A549 (cell line): ENCODE results near the gene THBS2. TPM values are rescaled to one million over a fixed set of nuclear protein-coding genes. Genes with fewer than 3 reads are reported as not detected.

ENCODE experiments used
- ATAC-seq, 2 experiments: fragments of 200-7000 bp in 1 of 2; fragments of >200 bp in 1 of 2; cut with Nextera tagmentation in 1 of 2; cut with Tn5 transposase in 1 of 2; 3 replicates each; pipeline versions ENCODE4 v1.8.0 to v1.9.1; 2018 to 2020; ENCODE audit warnings: mild to moderate bottlenecking in 1 of 2, moderate library complexity in 1 of 2
- CTCF ChIA-PET: fragments of 300-600 bp; sonication (Branson Sonifier 250); formaldehyde crosslinking; extraction: SDS; loops from one replicate; lab custom pipeline; 2021; ENCODE audit warnings: antibody characterized with exemption, inconsistent platforms; lab: Yijun Ruan, JAX
- POLR2A ChIA-PET: fragments of 350-600 bp; formaldehyde crosslinking; extraction: SDS; loops from one replicate; lab custom pipeline; 2021; ENCODE audit warnings: antibody characterized with exemption, inconsistent platforms; lab: Yijun Ruan, JAX
- DNase-seq, 2 experiments: peaks; one replicate each; pipeline versions ENCODE4 v3.0.0 to v3.0.0-alpha.2; 2011 to 2016; ENCODE audit warnings: low read depth in 1 of 2, low spot score in 1 of 2
- FAIRE-seq: peaks from 2 replicates; lab custom pipeline; 2011; peaks lifted over from hg19 to GRCh38; lab: Jason Lieb, UNC
- H3K27ac ChIP-seq, 2 experiments: fragments of >200 bp; sonication (Bioruptor Twin); formaldehyde crosslinking; 3 replicates each; pipeline ENCODE4 v1.5.1; 2016 to 2017
- H3K4me1 ChIP-seq: fragments of >200 bp; sonication (Bioruptor Twin); formaldehyde crosslinking; 3 replicates; pipeline ENCODE4 v1.6.1; 2016
- H3K4me2 ChIP-seq: fragments of >200 bp; sonication (Bioruptor Twin); formaldehyde crosslinking; 3 replicates; pipeline ENCODE4 v1.6.1; 2016
- H3K4me3 ChIP-seq: fragments of >200 bp; sonication (Bioruptor Twin); formaldehyde crosslinking; 3 replicates; pipeline ENCODE4 v1.5.1; 2016
- H3K9me3 ChIP-seq: fragments of >200 bp; sonication (Bioruptor Twin); formaldehyde crosslinking; 3 replicates; pipeline ENCODE4 v1.6.1; 2016
- CHD2 ChIP-seq: fragments of 150-350 bp; IDR thresholded peaks from 2 replicates; pipeline ENCODE4 v1.6.1; 2014; ENCODE audit warnings: low read length; ENCODE audit not compliant: partially characterized antibody
- CTCF ChIP-seq: fragments of >200 bp; sonication (Bioruptor Twin); formaldehyde crosslinking; IDR thresholded peaks from 3 replicates; pipeline ENCODE4 v1.5.1; 2016
- EHF ChIP-seq: fragments of 250-450 bp; sonication (Bioruptor Pico); IDR thresholded peaks from 2 replicates; pipeline ENCODE4 v1.5.0; 2020; ENCODE audit warnings: mild to moderate bottlenecking
- FOSB ChIP-seq: fragments of 250-450 bp; sonication (Bioruptor Pico); IDR thresholded peaks from 2 replicates; pipeline ENCODE4 v1.5.0; 2020; ENCODE audit warnings: mild to moderate bottlenecking, moderate library complexity
- FOXS1 ChIP-seq: fragments of 250-450 bp; sonication (Bioruptor Pico); IDR thresholded peaks from 2 replicates; pipeline ENCODE4 v1.5.0; 2020; ENCODE audit warnings: mild to moderate bottlenecking, moderate library complexity
- GATA3 ChIP-seq: IDR thresholded peaks from 2 replicates; pipeline ENCODE4 v1.6.1; 2012; ENCODE audit warnings: borderline replicate concordance
- HDAC2 ChIP-seq: fragments of 200-600 bp; sonication (generic); IDR thresholded peaks from 2 replicates; pipeline ENCODE4 v1.6.1; 2016
- HES2 ChIP-seq: fragments of >200 bp; sonication (Bioruptor Twin); formaldehyde crosslinking; IDR thresholded peaks from 2 replicates; pipeline ENCODE4 v1.6.1; 2016
- HEYL ChIP-seq: fragments of 250-450 bp; sonication (Bioruptor Pico); IDR thresholded peaks from 2 replicates; pipeline ENCODE4 v1.8.0; 2021; ENCODE audit warnings: mild to moderate bottlenecking, moderate library complexity
- HOXA7 ChIP-seq: fragments of 250-450 bp; sonication (Bioruptor Pico); IDR thresholded peaks from 2 replicates; pipeline ENCODE4 v1.5.0; 2020; ENCODE audit warnings: mild to moderate bottlenecking, moderate library complexity
- HOXB13 ChIP-seq: fragments of 250-450 bp; sonication (Bioruptor Pico); IDR thresholded peaks from 2 replicates; pipeline ENCODE4 v1.5.0; 2020; ENCODE audit warnings: low read depth, mild to moderate bottlenecking, moderate library complexity
- HOXB5 ChIP-seq: fragments of 250-450 bp; sonication (Bioruptor Pico); IDR thresholded peaks from 2 replicates; pipeline ENCODE4 v1.5.0; 2020; ENCODE audit warnings: mild to moderate bottlenecking, moderate library complexity
- JUN ChIP-seq, 2 experiments: fragments of >200 bp; sonication (Bioruptor Twin); formaldehyde crosslinking; IDR thresholded peaks; 2 replicates in 1 of 2; 3 replicates in 1 of 2; pipeline ENCODE4 v1.6.1; 2016 to 2017
- KDM1A ChIP-seq: fragments of 200-600 bp; sonication (generic); IDR thresholded peaks from 2 replicates; pipeline ENCODE4 v1.6.1; 2016; ENCODE audit warnings: low read depth, mild to moderate bottlenecking
- KDM5A ChIP-seq: fragments of 200-600 bp; sonication (generic); IDR thresholded peaks from 2 replicates; pipeline ENCODE4 v1.6.1; 2016; ENCODE audit warnings: antibody characterized with exemption, mild to moderate bottlenecking
- MAZ ChIP-seq: fragments of 150-350 bp; IDR thresholded peaks from 2 replicates; pipeline ENCODE4 v1.6.1; 2014; ENCODE audit warnings: antibody characterized with exemption, low read depth, low read length, borderline replicate concordance
- MYC ChIP-seq: IDR thresholded peaks from 2 replicates; pipeline ENCODE4 v1.6.1; 2012; ENCODE audit warnings: mild to moderate bottlenecking, inconsistent platforms, low read length, improper control_type of control experiment, borderline replicate concordance
- NPAS2 ChIP-seq: fragments of 250-450 bp; sonication (Bioruptor Pico); IDR thresholded peaks from 2 replicates; pipeline ENCODE4 v1.8.0; 2022; ENCODE audit warnings: mild to moderate bottlenecking, moderate library complexity, borderline replicate concordance
- NR3C1 ChIP-seq: fragments of >200 bp; sonication (Bioruptor Twin); formaldehyde crosslinking; IDR thresholded peaks from 3 replicates; pipeline ENCODE4 v1.6.1; 2017
- PBX3 ChIP-seq: IDR thresholded peaks from 2 replicates; pipeline ENCODE4 v1.6.1; 2012
- PHF8 ChIP-seq: fragments of 200-600 bp; sonication (generic); IDR thresholded peaks from 2 replicates; pipeline ENCODE4 v1.6.1; 2016; ENCODE audit warnings: low read depth, mild to moderate bottlenecking, antibody characterized with exemption, moderate library complexity, borderline replicate concordance
- POLR2A ChIP-seq: IDR thresholded peaks from 2 replicates; pipeline ENCODE4 v1.6.1; 2012; ENCODE audit warnings: mild to moderate bottlenecking, low read length
- POLR2AphosphoS2 ChIP-seq: conservative IDR thresholded peaks from 2 replicates; pipeline ENCODE4 v1.6.1; 2012; ENCODE audit warnings: low read length, improper control_type of control experiment, inconsistent platforms
- RAD21 ChIP-seq, 2 experiments: fragments of >200 bp in 1 of 2; sonication (Bioruptor Twin) in 1 of 2; formaldehyde crosslinking in 1 of 2; IDR thresholded peaks in 1 of 2; conservative IDR thresholded peaks in 1 of 2; 2 replicates in 1 of 2; 3 replicates in 1 of 2; pipeline ENCODE4 v1.6.1; 2012 to 2018; ENCODE audit warnings: inconsistent platforms in 1 of 2
- RFX5 ChIP-seq: fragments of 450-650 bp; IDR thresholded peaks from 2 replicates; pipeline ENCODE4 v1.7.1; 2014; ENCODE audit warnings: antibody characterized with exemption, mild to moderate bottlenecking, moderate library complexity
- SREBF2 ChIP-seq: fragments of 450-650 bp; IDR thresholded peaks from 2 replicates; pipeline ENCODE4 v1.6.1; 2014; ENCODE audit warnings: mild to moderate bottlenecking, moderate library complexity
- TP53 ChIP-seq: fragments of 250-450 bp; sonication (Bioruptor Pico); IDR thresholded peaks from 2 replicates; pipeline ENCODE4 v1.5.0; 2021; ENCODE audit warnings: mild to moderate bottlenecking, moderate library complexity
- ZC3H11A ChIP-seq: fragments of 450-650 bp; IDR thresholded peaks from 2 replicates; pipeline ENCODE4 v1.6.1; 2014; ENCODE audit warnings: antibody characterized with exemption, mild to moderate bottlenecking
- ZFP36 ChIP-seq: fragments of 450-650 bp; IDR thresholded peaks from 2 replicates; pipeline ENCODE4 v1.6.1; 2014; ENCODE audit warnings: borderline replicate concordance; ENCODE audit not compliant: partially characterized antibody
- ZNF302 ChIP-seq: fragments of 250-450 bp; sonication (Bioruptor Pico); IDR thresholded peaks from 2 replicates; pipeline ENCODE4 v1.9.0; 2021; ENCODE audit warnings: inconsistent platforms, mild to moderate bottlenecking, moderate library complexity
- WGBS: methylation state at CpG from one replicate; pipeline ENCODE4 v1.1.6; 2017; ENCODE audit errors: missing lambda C conversion rate; 5-methylcytosine and 5-hydroxymethylcytosine counted together
- polyA plus RNA-seq, 4 experiments: library from polyadenylated mRNA; depleted of rRNA in 3 of 4; stranded (reverse); fragments of >200 nt; fragmentation: RNase III in 1 of 4; extraction: RNeasy Plus Mini Kit Qiagen cat#74134 plus additional on column Dnase treatment in 1 of 4; gene quantifications; 2 replicates in 3 of 4; 3 replicates in 1 of 4; pipeline ENCODE4 v1.2.3, GENCODE V29; 2011 to 2017

Gene THBS2
- polyA plus RNA-seq, 2 of the 4 experiments (the other 2 are of a cell fraction): 0.01 to 0.06 TPM

GRCh38 chr6:169289257-169289618, 35.6 kb upstream of the THBS2 start:
- ChIA-PET CTCF (no interaction called here), POLR2A (no interaction called here)
- Histone ChIP-seq H3K27ac (peak overlapping the region; percentile 98; a peak in 5 of 6 replicates), H3K4me2 (no peak overlapping the region), H3K4me1 (peaks cover 26% of the 10 kb centered on the region), H3K4me3 (no peak overlapping the region), H3K9me3 (peaks cover 1% of the 10 kb centered on the region; the same call in 2 of the 3 replicates)
- DNase-seq (no peak), FAIRE-seq (no peak), ATAC-seq (no peak)
- TF ChIP-seq HOXA7 (CRISPR knock-in tag) (no peak), HOXB13 (CRISPR knock-in tag) (no peak), NPAS2 (CRISPR knock-in tag) (no peak), KDM5A (no peak), PBX3 (no peak), CHD2 (no peak), RFX5 (no peak), KDM1A (no peak), ZFP36 (no peak), NR3C1 (no peak), HES2 (no peak), POLR2AphosphoS2 (no peak), PHF8 (no peak), HOXB5 (CRISPR knock-in tag) (no peak), HDAC2 (no peak), ZC3H11A (no peak), POLR2A (no peak), RAD21 (conservative IDR thresholded peaks at IDR 0.05 in 1 of 2, IDR thresholded peaks at IDR 0.05 in 1 of 2) (no peak), EHF (CRISPR knock-in tag) (no peak), CTCF (no peak)
- WGBS: 87% methylated on average over 5 of the region's 5 CpGs

- DNase-seq (no peak), FAIRE-seq (no peak), ATAC-seq (no peak)
- ChIA-PET CTCF (no interaction called here), POLR2A (no interaction called here)
- Histone ChIP-seq H3K4me3 (no peak overlapping the region), H3K4me1 (peaks cover 21% of the 10 kb centered on the region), H3K9me3 (no peaks in the 10 kb centered on the region), H3K4me2 (no peak overlapping the region), H3K27ac (peak overlapping the region; percentile 98; a peak in 5 of 6 replicates)
- WGBS: 78% methylated on average over 7 of the region's 10 CpGs
- TF ChIP-seq ZC3H11A: no peak
- TF ChIP-seq MYC: no peak
- no peak for TF ChIP-seq TP53
- no peak for TF ChIP-seq SREBF2
- TF ChIP-seq FOSB: no peak
- no peak for TF ChIP-seq JUN (IDR thresholded peaks at IDR 0.05)
- no peak for TF ChIP-seq HEYL (CRISPR knock-in tag)
- no peak for TF ChIP-seq ZNF302
- no peak for TF ChIP-seq FOXS1 (CRISPR knock-in tag)
- no peak for TF ChIP-seq HOXA7 (CRISPR knock-in tag)
- no peak for TF ChIP-seq GATA3
- no peak for TF ChIP-seq MAZ
Observed at GRCh38 chr6:169288591-169288990, 34.9 kb upstream of the THBS2 start.
